ENCODE data around the gene CYP21A2. TPM values are rescaled to one million over a fixed set of nuclear protein-coding genes. Genes with fewer than 3 reads are reported as not detected.

Gene CYP21A2
- total RNA-seq, 4 donors from 2014 or later: 0.16 to 0.41 TPM; not detected in 2

DNA sequence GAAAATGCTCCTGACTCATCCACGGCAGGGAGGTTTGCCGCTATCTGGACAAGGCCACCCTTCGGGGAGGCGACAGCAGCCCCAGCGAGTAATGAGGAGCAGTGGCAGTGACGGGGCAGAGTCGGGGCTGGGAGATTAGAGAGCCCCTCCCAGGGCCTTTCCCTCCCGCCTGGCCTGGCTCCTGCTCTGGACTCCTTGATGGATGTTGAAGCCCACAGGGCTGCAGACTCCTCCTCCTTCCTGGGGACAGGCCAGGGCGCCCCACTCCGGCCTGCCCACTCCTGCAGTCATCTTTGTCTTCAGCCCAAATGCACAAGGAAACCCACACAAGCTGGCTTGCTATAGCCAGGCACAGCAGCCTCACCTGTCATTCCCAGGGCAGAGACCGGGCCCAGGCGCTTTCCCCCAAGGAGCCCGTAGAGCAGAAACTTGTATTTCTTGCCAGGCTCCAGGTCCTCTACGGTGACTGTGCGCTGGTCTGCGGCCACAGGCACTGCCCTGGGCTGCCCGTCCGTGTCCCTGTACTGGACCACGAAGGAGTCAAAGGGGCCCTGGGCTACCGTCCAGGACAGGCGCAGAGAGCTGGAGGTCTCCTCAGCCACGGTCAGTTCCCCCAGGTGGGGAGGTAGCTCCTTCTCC, 7.7 kb downstream of the CYP21A2 start:
- no peak overlapping the region for H3K4me3 ChIP-seq
- in situ Hi-C loops (cut with MboI; ENCODE audit: low sequenced_read_pairs in 4 of 4) (no loop called here), intact Hi-C loops (cut with DNase I; ENCODE audit: low total_unique reads) (loop anchor here (10.0 kb wide), 1 partner anchor 69 kb away; no protein-coding TSS in a partner anchor)

DNA sequence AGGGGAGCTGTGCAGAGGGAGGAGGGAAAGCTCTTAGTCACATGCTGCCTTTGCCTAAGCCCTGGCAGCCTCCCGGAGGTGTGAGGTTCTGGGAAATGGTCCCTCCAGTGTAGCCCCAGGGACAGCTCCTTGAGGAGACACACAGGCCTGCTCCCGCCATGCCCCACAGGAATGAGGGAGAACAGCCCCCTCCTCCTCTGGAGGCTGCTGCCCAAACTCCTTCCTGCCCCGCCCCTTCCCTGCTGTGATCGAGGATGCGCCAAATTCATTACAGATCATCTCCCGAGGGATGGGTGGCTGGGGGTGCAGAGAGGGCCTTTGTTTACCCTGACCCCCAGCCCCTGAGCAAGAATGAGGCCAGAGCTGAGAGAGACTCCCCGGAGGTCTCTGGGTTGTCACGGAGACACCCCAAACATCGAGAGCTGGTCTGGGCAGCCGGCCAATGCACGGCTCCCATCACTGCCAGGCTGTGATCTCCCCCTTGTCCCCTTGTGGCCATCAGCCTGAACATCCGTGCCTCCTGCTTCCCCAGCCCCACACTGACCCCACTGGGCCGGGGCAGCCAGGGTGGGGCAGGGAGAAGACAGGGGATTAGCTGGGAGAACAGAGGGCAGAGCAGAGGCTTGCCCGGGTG, 8.4 kb downstream of the CYP21A2 start:
- ATAC-seq (peak in 1 of 2 donors; percentile 10), DNase-seq (peak in 1 of 2 donors; percentile 46)
- TF ChIP-seq CTCF (IDR thresholded peaks at IDR 0.05 in 4 of 5, conservative IDR thresholded peaks at IDR 0.05 in 1 of 5): no peak
- no peak for TF ChIP-seq POLR2A (IDR thresholded peaks at IDR 0.05)
- intact Hi-C loops (cut with DNase I; ENCODE audit: low total_unique reads): loop anchor here (10.0 kb wide), 1 partner anchor 68 kb away; no protein-coding TSS in a partner anchor
- Histone ChIP-seq H3K27me3 (no peaks in the 10 kb centered on the region), H3K4me3 (no peak overlapping the region), H3K36me3 (no peaks in the 10 kb centered on the region), H3K9me3 (no peaks in the 10 kb centered on the region), H3K4me1 (peaks cover 0 to 6% of the 10 kb centered on the region in 2 donors), H3K27ac (peak overlapping the region; percentile 65 to 75 (median 70))
- in situ Hi-C loops (cut with MboI; ENCODE audit: low sequenced_read_pairs in 4 of 4): no loop called here

More for the DNA sequence above, 7.7 kb downstream of the CYP21A2 start:
- ATAC-seq: no peak
- Histone ChIP-seq H3K36me3 (no peaks in the 10 kb centered on the region), H3K4me1 (peaks cover 0 to 6% of the 10 kb centered on the region in 2 donors), H3K27me3 (no peaks in the 10 kb centered on the region), H3K9me3 (no peaks in the 10 kb centered on the region), H3K27ac (peak overlapping the region; percentile 65 to 75 (median 70))
- no peak for TF ChIP-seq POLR2A (IDR thresholded peaks at IDR 0.05)
- TF ChIP-seq CTCF (IDR thresholded peaks at IDR 0.05 in 4 of 5, conservative IDR thresholded peaks at IDR 0.05 in 1 of 5): no peak
- DNase-seq: peak in 1 of 2 donors; percentile 43

DNA sequence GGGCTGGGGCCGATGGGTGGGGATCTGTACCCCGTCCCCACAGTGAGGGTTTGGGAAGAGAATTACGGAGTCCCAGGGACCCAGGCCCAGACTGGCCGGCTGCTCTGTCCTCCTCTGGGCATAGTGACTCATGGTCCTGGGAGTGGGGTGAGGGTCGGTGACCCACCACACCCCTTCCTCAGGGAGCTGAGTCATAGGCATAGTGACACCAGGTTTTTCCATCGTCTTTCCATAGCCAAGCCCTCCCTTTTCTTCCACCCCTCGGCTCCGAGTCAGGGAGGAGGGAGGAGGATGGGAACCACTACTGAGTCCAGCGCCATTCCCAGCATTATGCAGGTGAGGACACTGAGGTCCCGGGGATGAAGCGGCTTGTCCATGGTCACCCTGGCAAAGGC, 8.9 kb downstream of the CYP21A2 start:
- TF ChIP-seq POLR2A (IDR thresholded peaks at IDR 0.05): no peak
- no peak for TF ChIP-seq CTCF (IDR thresholded peaks at IDR 0.05 in 4 of 5, conservative IDR thresholded peaks at IDR 0.05 in 1 of 5)
- in situ Hi-C loops (cut with MboI; ENCODE audit: low sequenced_read_pairs in 4 of 4): no loop called here
- H3K36me3 ChIP-seq: no peaks in the 10 kb centered on the region

DNA sequence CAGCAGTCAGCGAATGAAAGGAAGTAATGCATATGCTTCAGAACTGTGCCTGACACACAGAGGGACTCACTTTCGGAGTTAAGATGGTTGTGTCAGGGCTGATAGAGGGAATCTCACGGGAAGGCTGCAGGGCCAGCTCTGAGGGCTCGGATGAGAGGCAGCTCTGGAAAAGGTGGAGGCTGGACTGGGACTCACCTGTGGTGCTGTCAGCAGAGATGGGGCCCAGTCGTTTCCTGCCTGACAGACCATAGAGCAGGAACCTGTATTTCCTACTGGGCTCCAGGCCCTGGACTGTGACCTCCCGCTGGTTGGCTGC, 9.3 kb downstream of the CYP21A2 start:
- in situ Hi-C loops (cut with MboI; ENCODE audit: low sequenced_read_pairs in 4 of 4): no loop called here
- no peak overlapping the region for H3K4me3 ChIP-seq
- TF ChIP-seq POLR2A (IDR thresholded peaks at IDR 0.05) (no peak), CTCF (IDR thresholded peaks at IDR 0.05 in 4 of 5, conservative IDR thresholded peaks at IDR 0.05 in 1 of 5) (no peak)
- peaks cover 0 to 6% of the 10 kb centered on the region in 2 donors for H3K4me1 ChIP-seq
- ATAC-seq (no peak), DNase-seq (no peak)
- H3K27ac ChIP-seq: peak overlapping the region; percentile 17 to 75 (median 69)
- intact Hi-C loops (cut with DNase I; ENCODE audit: low total_unique reads): loop anchor here (10.0 kb wide), 1 partner anchor 67 kb away; no protein-coding TSS in a partner anchor
- H3K36me3 ChIP-seq: no peaks in the 10 kb centered on the region
- no peaks in the 10 kb centered on the region for H3K27me3 ChIP-seq
- H3K9me3 ChIP-seq: no peaks in the 10 kb centered on the region

More for the DNA sequence above, 8.9 kb downstream of the CYP21A2 start:
- ATAC-seq (peak; percentile 48 to 59), DNase-seq (peak; percentile 39 to 72)
- no peak overlapping the region for H3K4me3 ChIP-seq
- no peaks in the 10 kb centered on the region for H3K9me3 ChIP-seq
- H3K27ac ChIP-seq: peak overlapping the region; percentile 65 to 75 (median 70)
- no peaks in the 10 kb centered on the region for H3K27me3 ChIP-seq
- peaks cover 0 to 6% of the 10 kb centered on the region in 2 donors for H3K4me1 ChIP-seq
- intact Hi-C loops (cut with DNase I; ENCODE audit: low total_unique reads): loop anchor here (10.0 kb wide), 1 partner anchor 68 kb away; no protein-coding TSS in a partner anchor
